Measurements from ENCODE around the gene SPATA18. TPM values are rescaled to one million over a fixed set of nuclear protein-coding genes. Genes with fewer than 3 reads are reported as not detected.

The SPATA18 gene
- 3.5 to 4.8 TPM (median 4.7 TPM) in 5 replicates for total RNA-seq (2022; extraction: Qiagen RNA extraction)

GRCh38 chr4:52051213-52051614 lies at the start of gene SPATA18:
TSS of gene SPATA18 (plus strand) at chr4:52051304. CDS start at chr4:52051705, 401 bp downstream.

GRCh38 chr4:52019936-52020657 lies 31.0 kb upstream of the SPATA18 start, which contains the start of gene LRRC66:
TSS of gene LRRC66 (minus strand) at chr4:52020363. CDS start at chr4:52017613, 2,750 bp downstream.

GRCh38 chr4:52038103-52038912 lies 12.8 kb upstream of the SPATA18 start, which contains the start of gene SGCB:
TSS of gene SGCB (minus strand) at chr4:52038299. CDS start at chr4:52038259, 40 bp downstream.

Other genes with a start within 250 kb of the SPATA18 start
- gene DCUN1D4, start 208.2 kb upstream of the SPATA18 start, total RNA-seq (2022; extraction: Qiagen RNA extraction) = 11.9 to 21.4 TPM (median 16.4 TPM) in 5 replicates
- gene LRRC66, start 30.9 kb upstream of the SPATA18 start, total RNA-seq (2022; extraction: Qiagen RNA extraction) = 0.09 to 0.16 TPM (median 0.15 TPM) in 3 of 5 replicates, not detected in the others
- gene SGCB, start 13.0 kb upstream of the SPATA18 start, total RNA-seq (2022; extraction: Qiagen RNA extraction) = 17.5 to 19.3 TPM (median 18.7 TPM) in 5 replicates